ENCODE measurements around the gene PPP1R3F.

PPP1R3F gene
- total RNA-seq, result 15.0 to 16.7 reads per million in 2 donors

GRCh38 chrX:49269767-49270248 is at the start of gene PPP1R3F:
PPP1R3F (plus strand) TSS chrX:49269793; CDS start chrX:49269870, 77 bp downstream.
- DNase-seq, result no peak

GRCh38 chrX:49220100-49220499 is 49.5 kb upstream of the PPP1R3F start:
- DNase-seq, result no peak

GRCh38 chrX:49221868-49222267 is 47.7 kb upstream of the PPP1R3F start:
- no peak for DNase-seq

- DNase-seq, result no peak
These were observed 43.7 kb upstream of the PPP1R3F start for GRCh38 chrX:49225858-49226257.

- no peak for DNase-seq
These were observed 42.6 kb upstream of the PPP1R3F start for GRCh38 chrX:49226946-49227345.

- no peak for DNase-seq
These were observed 41.9 kb upstream of the PPP1R3F start for GRCh38 chrX:49227726-49228125.

GRCh38 chrX:49228185-49228584 is 41.4 kb upstream of the PPP1R3F start:
- no peak for DNase-seq

GRCh38 chrX:49230500-49231232 is 38.9 kb upstream of the PPP1R3F start:
- DNase-seq, result no peak

GRCh38 chrX:49231333-49232000 is 38.1 kb upstream of the PPP1R3F start:
- no peak for DNase-seq

- no peak for DNase-seq
These were observed 37.1 kb upstream of the PPP1R3F start for GRCh38 chrX:49232525-49232924.

GRCh38 chrX:49233176-49233575 is 36.4 kb upstream of the PPP1R3F start, which contains the start of gene CACNA1F:
CACNA1F (minus strand) TSS chrX:49233340; CDS start chrX:49233309, 31 bp downstream.
- no peak for DNase-seq

GRCh38 chrX:49233887-49234555 is 35.6 kb upstream of the PPP1R3F start:
- DNase-seq, result no peak

- DNase-seq, result no peak
These were observed 32.5 kb upstream of the PPP1R3F start for GRCh38 chrX:49237060-49237459.

- DNase-seq, result no peak
These were observed 30.9 kb upstream of the PPP1R3F start for GRCh38 chrX:49238735-49239134.

- no peak for DNase-seq
These were observed 27.0 kb upstream of the PPP1R3F start for GRCh38 chrX:49242545-49243066.

GRCh38 chrX:49243166-49243565 is 26.4 kb upstream of the PPP1R3F start:
- no peak for DNase-seq

- DNase-seq, result no peak
These were observed 25.4 kb upstream of the PPP1R3F start for GRCh38 chrX:49244207-49244606.

GRCh38 chrX:49246541-49246940 is 23.1 kb upstream of the PPP1R3F start:
- no peak for DNase-seq

GRCh38 chrX:49247346-49247745 is 22.2 kb upstream of the PPP1R3F start:
- DNase-seq, result no peak

- DNase-seq, result no peak
These were observed 21.4 kb upstream of the PPP1R3F start for GRCh38 chrX:49247916-49248811.

GRCh38 chrX:49249071-49249470 is 20.5 kb upstream of the PPP1R3F start:
- no peak for DNase-seq

- no peak for DNase-seq
These were observed 20.0 kb upstream of the PPP1R3F start for GRCh38 chrX:49249616-49250015.

All from activated gamma-delta T cell (primary cell).